Measurements from ENCODE around the gene MRPS18C. TPM values are rescaled to one million over a fixed set of nuclear protein-coding genes. Genes with fewer than 3 reads are reported as not detected.

The MRPS18C gene
- total and polyA plus RNA-seq, 9 of the 15 experiments (the other 6 are each of a cell fraction or from before 2014, with no cell fraction given), result 54.3 to 390 (median 138) TPM

- TF ChIP-seq E2F6 (IDR thresholded peaks at IDR 0.05; ENCODE audit: borderline replicate concordance in 1 of 2, extremely low read depth in 1 of 2, insufficient read depth in 1 of 2, insufficient read length in 1 of 2, low read depth in 1 of 2, low read length in 1 of 2, poor library complexity in 1 of 2, severe bottlenecking in 1 of 2) (peak; percentile 92 to 97), ZNF324 (CRISPR knock-in tag; IDR thresholded peaks at IDR 0.05) (no peak), DACH1 (IDR thresholded peaks at IDR 0.05; ENCODE audit: partially characterized antibody) (peak; percentile 12), KLF6 (CRISPR knock-in tag; IDR thresholded peaks at IDR 0.05; ENCODE audit: borderline replicate concordance) (no peak), HDAC3 (IDR thresholded peaks at IDR 0.05; ENCODE audit: borderline replicate concordance, partially characterized antibody) (no peak), NFE2L1 (tag; IDR thresholded peaks at IDR 0.05; ENCODE audit: borderline replicate concordance, low read depth) (no peak), BACH1 (tag; IDR thresholded peaks at IDR 0.05) (no peak), HMG20B (CRISPR knock-in tag; IDR thresholded peaks at IDR 0.05) (no peak), POLR2G (IDR thresholded peaks at IDR 0.05; ENCODE audit: low read depth, low read length) (peak; percentile 91), ESRRA (IDR thresholded peaks at IDR 0.05; ENCODE audit: borderline replicate concordance, low read depth) (peak; percentile 57; the same call in 1 of the 2 replicates), ZKSCAN8 (CRISPR knock-in tag; IDR thresholded peaks at IDR 0.05) (no peak), ZNF274 (IDR thresholded peaks at IDR 0.05; ENCODE audit: borderline replicate concordance, low read depth, low read length) (no peak), LARP7 (IDR thresholded peaks at IDR 0.05) (peak; percentile 83; the same call in 1 of the 2 replicates), ZBTB9 (CRISPR knock-in tag; IDR thresholded peaks at IDR 0.05) (no peak; the same call in 1 of the 2 replicates), MED1 (CRISPR knock-in tag; IDR thresholded peaks at IDR 0.05; ENCODE audit: borderline replicate concordance) (no peak), PHB2 (IDR thresholded peaks at IDR 0.05; ENCODE audit: low read depth) (no peak), TCF3 (CRISPR knock-in tag; IDR thresholded peaks at IDR 0.05) (peak; percentile 42; the same call in 1 of the 2 replicates), MAX (CRISPR knock-in tag; IDR thresholded peaks at IDR 0.05) (peak; percentile 91), TEAD2 (tag; IDR thresholded peaks at IDR 0.05) (no peak), TAL1 (IDR thresholded peaks at IDR 0.05) (peak; percentile 6; the same call in 1 of the 2 replicates), U2AF2 (optimal IDR thresholded peaks at IDR 0.05; ENCODE audit: low read depth, low read length) (no peak), ZNF184 (CRISPR knock-in tag; IDR thresholded peaks at IDR 0.05) (no peak), ZNF696 (CRISPR knock-in tag; conservative IDR thresholded peaks at IDR 0.05) (no peak), KDM1A (IDR thresholded peaks at IDR 0.05) (peak in 1 of 2 experiments; percentile 60; a peak in 1 of 4 replicates)
- TF ChIP-seq, protein P1, sequence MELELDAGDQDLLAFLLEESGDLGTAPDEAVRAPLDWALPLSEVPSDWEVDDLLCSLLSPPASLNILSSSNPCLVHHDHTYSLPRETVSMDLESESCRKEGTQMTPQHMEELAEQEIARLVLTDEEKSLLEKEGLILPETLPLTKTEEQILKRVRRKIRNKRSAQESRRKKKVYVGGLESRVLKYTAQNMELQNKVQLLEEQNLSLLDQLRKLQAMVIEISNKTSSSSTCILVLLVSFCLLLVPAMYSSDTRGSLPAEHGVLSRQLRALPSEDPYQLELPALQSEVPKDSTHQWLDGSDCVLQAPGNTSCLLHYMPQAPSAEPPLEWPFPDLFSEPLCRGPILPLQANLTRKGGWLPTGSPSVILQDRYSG (tag; conservative IDR thresholded peaks at IDR 0.05; ENCODE audit: low read depth), result no peak
Measured at GRCh38 chr4:83484500-83485461, 28.9 kb downstream of the MRPS18C start, which contains the start of gene ABRAXAS1 (continued).
